Kidney (tissue), 14 donors: Measurements from ENCODE around the gene DENND4A. TPM values are rescaled to one million over a fixed set of nuclear protein-coding genes. Genes with fewer than 3 reads are reported as not detected.

ENCODE experiments used
- DNase-seq, 5 donors: peaks; one replicate each; pipeline ENCODE4 v3.0.0-alpha.2; 2013 to 2020
- FAIRE-seq: peaks from 2 replicates; lab custom pipeline; 2012; peaks lifted over from hg19 to GRCh38; lab: Jason Lieb, UNC
- H3K27ac ChIP-seq, 2 donors: one replicate each; pipeline ENCODE4 v1.7.0; 2013; ENCODE audit warnings: low read depth in 2 of 2, low read length in 2 of 2, inconsistent platforms in 1 of 2
- H3K27me3 ChIP-seq: one replicate; pipeline ENCODE4 v1.7.1; 2013; ENCODE audit warnings: low read length, inconsistent platforms; ENCODE audit not compliant: control insufficient read depth, insufficient read depth
- H3K36me3 ChIP-seq, 3 donors: one replicate each; pipeline versions ENCODE4 v1.7.0 to v1.7.1; 2013; ENCODE audit warnings: low read length in 3 of 3, control low read depth in 1 of 3, inconsistent platforms in 1 of 3; ENCODE audit not compliant: insufficient read depth in 3 of 3, control insufficient read depth in 2 of 3
- H3K4me1 ChIP-seq, 3 donors: one replicate each; pipeline versions ENCODE4 v1.7.0 to v1.7.1; 2013; ENCODE audit warnings: low read length in 3 of 3, inconsistent platforms in 1 of 3, low read depth in 1 of 3; ENCODE audit not compliant: control insufficient read depth in 2 of 3, insufficient read depth in 2 of 3
- H3K4me3 ChIP-seq, 3 donors: one replicate each; pipeline versions ENCODE4 v1.7.0 to v1.8.1; 2013; ENCODE audit warnings: low read length in 3 of 3, control low read depth in 1 of 3, inconsistent platforms in 1 of 3
- H3K9ac ChIP-seq, 3 donors: one replicate each; pipeline versions ENCODE4 v1.7.0 to v1.7.1; 2013; ENCODE audit warnings: low read length in 3 of 3, control low read depth in 1 of 3, inconsistent platforms in 1 of 3
- H3K9me3 ChIP-seq, 3 donors: one replicate each; pipeline versions ENCODE4 v1.7.0 to v1.7.1; 2013; ENCODE audit warnings: low read length in 3 of 3, control low read depth in 1 of 3, inconsistent platforms in 1 of 3; ENCODE audit not compliant: control insufficient read depth in 2 of 3, insufficient read depth in 1 of 3
- intact Hi-C: fragments of 100-400 bp; cut with DNase I; formaldehyde crosslinking; loops from one replicate; pipeline ENCODE4 v1.11.1; 2022
- polyA plus RNA-seq: library from polyadenylated mRNA; stranded (reverse); fragments of 350-450 nt; fragmentation: Illumina TruSeq; extraction: RNeasy Lipid Tissue Mini Kit (QIAGEN cat#74804); gene quantifications from one replicate; pipeline ENCODE4 v1.2.3, GENCODE V29; 2014; ENCODE audit warnings: low read depth, low replicate concordance; ENCODE audit not compliant: insufficient read depth
- total RNA-seq: library from RNA; stranded (reverse); fragmentation: NEBNext Ultra II Directional; extraction: Animal tissue kit (Norgen Biotek cat#: 25700); gene quantifications from one replicate; pipeline ENCODE4 v1.2.1, GENCODE V29; 2021
- TF ChIP-seq, protein P1 (sequence below): IDR thresholded peaks from 3 replicates; pipeline ENCODE4 v1.5.1; 2012; ENCODE audit warnings: mild to moderate bottlenecking, moderate library complexity, borderline replicate concordance; ENCODE audit not compliant: insufficient read depth; ENCODE audit errors: extremely low read depth
- donor health status: control.
- donor health status: control.
- donor health status: control.
- donor health status: control.
- donor health status: control.
- donor health status: DM: yes; HTN: yes; CAD: no.
- donor health status: Normal renal cell carcinoma (clear cell type).

The DENND4A gene
- total and polyA plus RNA-seq, 2 donors from 2014 or later: 8.6 to 35.9 TPM

DNA sequence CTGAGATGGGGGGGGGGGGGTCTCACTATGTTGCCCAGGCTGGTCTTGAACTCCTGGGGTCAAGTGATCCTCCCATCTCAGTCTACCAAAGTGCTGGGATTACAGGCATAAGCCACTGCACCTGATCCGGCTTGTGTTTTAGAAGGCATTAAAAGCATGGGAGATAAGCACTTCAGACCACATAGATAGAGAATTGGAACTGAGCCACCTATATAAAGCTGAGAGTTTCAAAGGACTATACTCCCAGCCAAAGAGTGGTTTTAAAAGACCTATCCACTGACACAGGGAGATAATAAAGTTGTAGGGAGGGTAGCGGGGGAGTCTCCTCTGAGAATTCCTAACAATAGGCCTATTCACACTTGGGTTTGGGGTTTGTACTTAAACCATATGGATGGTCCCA lies 34.8 kb downstream of the DENND4A start:
- TF ChIP-seq, protein P1, sequence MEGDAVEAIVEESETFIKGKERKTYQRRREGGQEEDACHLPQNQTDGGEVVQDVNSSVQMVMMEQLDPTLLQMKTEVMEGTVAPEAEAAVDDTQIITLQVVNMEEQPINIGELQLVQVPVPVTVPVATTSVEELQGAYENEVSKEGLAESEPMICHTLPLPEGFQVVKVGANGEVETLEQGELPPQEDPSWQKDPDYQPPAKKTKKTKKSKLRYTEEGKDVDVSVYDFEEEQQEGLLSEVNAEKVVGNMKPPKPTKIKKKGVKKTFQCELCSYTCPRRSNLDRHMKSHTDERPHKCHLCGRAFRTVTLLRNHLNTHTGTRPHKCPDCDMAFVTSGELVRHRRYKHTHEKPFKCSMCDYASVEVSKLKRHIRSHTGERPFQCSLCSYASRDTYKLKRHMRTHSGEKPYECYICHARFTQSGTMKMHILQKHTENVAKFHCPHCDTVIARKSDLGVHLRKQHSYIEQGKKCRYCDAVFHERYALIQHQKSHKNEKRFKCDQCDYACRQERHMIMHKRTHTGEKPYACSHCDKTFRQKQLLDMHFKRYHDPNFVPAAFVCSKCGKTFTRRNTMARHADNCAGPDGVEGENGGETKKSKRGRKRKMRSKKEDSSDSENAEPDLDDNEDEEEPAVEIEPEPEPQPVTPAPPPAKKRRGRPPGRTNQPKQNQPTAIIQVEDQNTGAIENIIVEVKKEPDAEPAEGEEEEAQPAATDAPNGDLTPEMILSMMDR: no peak
- FAIRE-seq: no peak
- Histone ChIP-seq H3K36me3 (no peaks in the 10 kb centered on the region), H3K27ac (no peak overlapping the region), H3K9ac (no peak overlapping the region), H3K9me3 (no peaks in the 10 kb centered on the region), H3K4me3 (no peak overlapping the region), H3K27me3 (no peaks in the 10 kb centered on the region), H3K4me1 (no peaks in the 10 kb centered on the region)
- no peak for DNase-seq
- intact Hi-C loops: no loop called here

DNA sequence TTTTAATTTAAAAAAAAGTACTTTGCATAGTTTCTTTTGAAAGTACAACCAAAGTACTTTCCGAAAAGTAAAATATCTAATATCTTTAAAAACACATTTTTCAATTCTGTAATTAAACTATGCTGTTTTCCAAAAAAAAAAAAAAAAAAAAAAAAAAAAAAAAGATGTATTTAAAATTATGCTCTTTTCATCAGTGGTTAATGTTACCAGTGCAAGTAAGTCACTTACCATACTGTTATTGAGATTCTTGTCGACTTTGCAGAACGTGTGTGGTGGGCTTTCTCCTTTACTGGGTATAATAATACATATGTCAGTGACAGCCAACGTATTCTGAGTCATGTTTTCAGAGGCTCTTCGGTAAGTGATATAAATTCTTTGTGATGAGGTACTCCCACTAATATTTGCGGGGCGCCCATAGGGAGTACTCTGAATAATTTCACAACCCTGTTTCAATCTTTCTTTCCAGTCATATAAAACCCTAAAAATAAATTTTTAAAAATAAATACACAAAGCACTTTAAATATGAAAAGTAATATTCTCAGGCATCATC lies 39.9 kb downstream of the DENND4A start:
- no peak overlapping the region for H3K9ac ChIP-seq
- no peak overlapping the region for H3K4me3 ChIP-seq
- H3K27me3 ChIP-seq: no peaks in the 10 kb centered on the region
- H3K4me1 ChIP-seq: no peaks in the 10 kb centered on the region
- FAIRE-seq (no peak), DNase-seq (no peak)
- H3K36me3 ChIP-seq: peaks cover 0 to 3% (median 0%) of the 10 kb centered on the region in 3 donors
- H3K9me3 ChIP-seq: no peaks in the 10 kb centered on the region
- intact Hi-C loops: no loop called here
- no peak overlapping the region for H3K27ac ChIP-seq
- TF ChIP-seq, protein P1: no peak

DNA sequence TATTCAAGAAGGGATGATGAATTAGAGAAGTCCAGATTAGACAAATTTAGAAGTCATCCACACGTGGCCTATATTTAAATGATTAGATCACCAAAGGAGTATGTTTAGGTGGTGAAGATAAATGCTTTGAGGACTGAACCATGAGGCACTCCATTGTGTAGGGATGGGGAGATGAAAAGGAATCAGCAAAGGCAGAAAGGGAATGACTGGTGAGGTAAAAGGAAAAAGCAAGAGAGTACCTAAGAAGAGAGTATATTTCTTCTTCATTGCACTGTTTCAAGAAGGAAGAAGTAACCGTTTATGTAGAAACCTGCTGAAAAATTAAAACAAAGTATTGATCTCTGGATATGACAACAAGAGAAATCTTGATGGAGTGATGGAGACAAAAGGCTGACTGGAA lies 40.7 kb downstream of the DENND4A start:
- FAIRE-seq (no peak), DNase-seq (no peak)
- H3K4me1 ChIP-seq: no peaks in the 10 kb centered on the region
- no peak overlapping the region for H3K27ac ChIP-seq
- no peaks in the 10 kb centered on the region for H3K9me3 ChIP-seq
- intact Hi-C loops: no loop called here
- TF ChIP-seq, protein P1: no peak
- H3K36me3 ChIP-seq: peaks cover 0 to 3% (median 0%) of the 10 kb centered on the region in 3 donors
- no peak overlapping the region for H3K9ac ChIP-seq
- no peaks in the 10 kb centered on the region for H3K27me3 ChIP-seq
- H3K4me3 ChIP-seq: no peak overlapping the region

DNA sequence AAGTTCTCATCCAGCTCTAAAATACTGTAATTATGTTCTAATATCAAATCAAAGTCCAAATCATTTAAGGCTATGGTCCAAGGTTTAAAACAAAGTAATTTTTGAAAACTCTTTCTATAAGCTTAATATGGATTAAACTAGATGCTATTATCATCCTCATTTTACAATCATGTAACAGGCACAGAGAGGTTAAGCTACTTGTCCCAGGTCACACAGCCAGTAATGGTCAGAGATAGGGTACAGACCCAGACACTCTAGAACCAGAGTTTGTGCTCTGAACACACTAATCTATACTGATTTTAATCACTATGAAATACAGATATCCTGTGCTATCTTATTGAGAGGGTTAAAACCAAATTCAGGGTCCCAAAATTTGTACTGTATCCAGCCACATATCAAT lies 44.8 kb downstream of the DENND4A start:
- FAIRE-seq (no peak), DNase-seq (no peak)
- TF ChIP-seq, protein P1: no peak
- Histone ChIP-seq H3K27ac (no peak overlapping the region), H3K4me3 (no peak overlapping the region), H3K9me3 (no peaks in the 10 kb centered on the region), H3K27me3 (no peaks in the 10 kb centered on the region), H3K4me1 (no peaks in the 10 kb centered on the region), H3K9ac (no peak overlapping the region), H3K36me3 (peaks cover 0 to 3% (median 0%) of the 10 kb centered on the region in 3 donors)
- intact Hi-C loops: no loop called here
